HuH-7 (cell line): Measurements from ENCODE around the gene FEN1.
A peak's percentile ranks its signal among the peaks of the same experiment; 100 is the strongest.

Experiments
- DNase-seq: peaks from one replicate; pipeline ENCODE4 v3.0.0; 2011; ENCODE audit warnings: low spot score

FEN1 gene

DNA sequence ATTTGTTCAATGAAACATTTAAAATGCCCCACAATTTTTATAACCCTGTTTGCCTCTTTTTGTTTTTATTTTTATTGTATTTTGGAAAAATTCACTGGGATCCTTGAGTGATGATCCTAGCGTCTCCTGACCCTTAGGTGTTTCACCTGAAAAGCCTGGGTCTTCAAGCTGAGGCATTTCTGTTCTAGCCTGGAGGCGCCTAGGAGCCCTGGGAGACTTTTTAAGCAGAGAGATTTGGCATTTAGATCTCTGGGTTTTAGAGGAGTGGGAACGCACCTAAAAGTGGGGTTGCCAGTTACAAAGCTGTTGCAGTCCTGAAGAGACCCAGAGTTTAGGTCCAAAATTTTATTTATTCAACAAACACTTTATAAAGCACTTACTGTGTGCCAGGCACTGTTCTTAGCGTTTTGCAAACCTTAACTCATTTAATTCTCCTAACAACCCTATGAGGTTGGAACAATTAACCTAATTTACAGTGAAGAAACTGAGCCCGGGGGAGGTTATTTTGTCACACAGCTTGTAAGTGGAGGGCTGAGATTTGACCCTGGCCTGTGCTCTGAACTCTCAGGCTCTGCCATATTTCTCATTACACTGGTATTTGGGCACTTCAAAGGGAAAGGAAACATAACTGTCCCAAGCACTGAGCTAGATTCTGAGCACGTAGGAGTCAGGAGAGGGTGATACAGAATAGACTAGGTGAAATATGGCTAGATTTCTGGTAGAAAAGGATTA is 24.9 kb downstream of the FEN1 start:
- DNase-seq: no peak

DNA sequence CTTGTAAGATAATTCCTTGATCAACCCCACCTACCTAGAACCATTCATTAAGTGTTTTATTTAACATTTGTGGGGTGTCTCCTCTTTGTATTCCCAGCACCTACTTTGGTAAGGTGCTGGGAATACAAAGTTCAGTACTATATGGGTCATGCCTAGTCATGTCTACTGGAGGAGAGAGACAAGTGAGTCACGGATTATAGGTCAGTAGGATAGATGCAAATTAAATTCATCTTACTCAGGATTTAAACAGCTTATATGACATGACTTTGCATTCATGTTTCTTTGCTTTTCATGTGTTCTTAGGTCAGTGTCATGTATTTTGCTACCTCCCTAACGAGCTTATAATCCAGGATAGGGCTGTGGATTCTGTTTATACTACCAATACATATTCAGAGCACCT is 27.5 kb downstream of the FEN1 start:
- DNase-seq: no peak

DNA sequence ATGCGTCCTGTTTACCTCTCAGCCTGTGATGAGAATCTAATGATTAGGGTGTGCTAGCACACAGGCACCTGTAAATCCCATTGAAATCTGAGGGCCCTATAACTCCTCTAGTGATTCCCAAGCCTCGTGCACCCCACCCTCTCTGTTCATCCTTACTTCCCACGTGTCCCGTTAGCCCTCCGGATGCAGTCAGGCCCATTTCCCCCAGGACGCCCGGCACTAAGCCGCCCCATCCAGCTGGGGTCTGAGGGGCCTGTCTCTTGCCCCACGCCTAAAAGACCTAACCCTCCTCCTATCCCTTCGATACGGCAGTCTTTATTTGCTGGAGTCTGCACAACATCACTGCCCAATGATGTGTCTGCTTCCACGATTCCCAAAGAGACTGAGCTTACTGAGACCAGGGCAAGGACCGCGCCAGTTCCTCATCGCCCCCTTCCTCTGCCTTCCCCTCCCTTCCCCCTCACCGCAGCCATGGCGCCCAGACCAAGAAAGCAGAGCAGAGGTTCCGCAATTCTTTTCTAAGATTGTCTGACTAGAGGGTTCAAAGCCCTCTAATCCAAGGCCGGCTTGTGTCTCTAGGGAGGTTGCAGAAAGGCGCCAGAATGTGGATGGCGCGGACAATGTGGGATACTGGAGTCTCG is 34.3 kb downstream of the FEN1 start:
- no peak for DNase-seq

DNA sequence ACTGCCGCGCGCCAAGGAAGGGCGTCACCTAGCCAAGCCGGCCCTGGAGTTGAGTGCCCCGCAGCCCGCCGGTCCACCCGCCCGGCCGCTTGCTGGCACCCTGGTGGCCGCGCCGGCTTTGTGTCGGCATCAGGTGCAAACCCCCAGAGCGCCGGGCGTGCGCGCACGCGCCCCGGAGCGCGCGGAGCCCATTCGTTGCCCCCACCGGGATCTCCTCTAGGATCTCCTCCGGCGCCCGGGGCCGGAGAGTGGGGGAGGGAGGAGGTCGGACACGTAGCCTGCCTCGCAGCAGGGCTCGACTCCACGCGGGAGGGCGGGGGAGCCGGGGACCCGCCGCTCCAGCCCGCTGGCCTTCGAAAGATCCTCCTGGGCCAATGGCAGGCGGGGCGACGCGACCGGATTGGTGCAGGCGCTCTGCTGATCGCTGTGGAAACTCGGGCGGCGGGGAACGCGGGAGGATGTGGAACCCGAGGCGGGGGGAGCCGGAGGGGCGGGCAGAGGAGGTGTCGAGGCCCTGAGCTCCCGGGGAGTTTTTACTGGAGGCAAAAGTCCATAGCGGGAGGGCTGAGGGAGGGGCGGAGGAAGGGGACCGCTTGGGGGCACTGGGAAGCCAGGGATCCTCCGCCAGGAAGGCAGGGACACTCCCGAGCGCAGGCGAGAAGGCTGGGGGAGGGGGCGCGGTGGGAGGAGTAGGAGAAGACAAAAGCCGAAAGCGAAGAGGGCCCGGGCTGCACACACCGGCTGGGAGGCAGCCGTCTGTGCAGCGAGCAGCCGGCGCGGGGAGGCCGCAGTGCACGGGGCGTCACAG is 35.1 kb downstream of the FEN1 start, which contains the start of gene FADS2:
Gene FADS2, plus strand, starts transcription at position 730 of the 808 bp plus-strand sequence. CDS start 91 bp downstream, outside the sequence.
- peak; percentile 97 for DNase-seq

DNA sequence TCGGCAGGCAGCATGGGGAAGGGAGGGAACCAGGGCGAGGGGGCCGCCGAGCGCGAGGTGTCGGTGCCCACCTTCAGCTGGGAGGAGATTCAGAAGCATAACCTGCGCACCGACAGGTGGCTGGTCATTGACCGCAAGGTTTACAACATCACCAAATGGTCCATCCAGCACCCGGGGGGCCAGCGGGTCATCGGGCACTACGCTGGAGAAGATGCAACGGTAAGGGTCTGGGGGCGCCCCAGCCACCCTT is 35.6 kb downstream of the FEN1 start:
- no peak for DNase-seq

DNA sequence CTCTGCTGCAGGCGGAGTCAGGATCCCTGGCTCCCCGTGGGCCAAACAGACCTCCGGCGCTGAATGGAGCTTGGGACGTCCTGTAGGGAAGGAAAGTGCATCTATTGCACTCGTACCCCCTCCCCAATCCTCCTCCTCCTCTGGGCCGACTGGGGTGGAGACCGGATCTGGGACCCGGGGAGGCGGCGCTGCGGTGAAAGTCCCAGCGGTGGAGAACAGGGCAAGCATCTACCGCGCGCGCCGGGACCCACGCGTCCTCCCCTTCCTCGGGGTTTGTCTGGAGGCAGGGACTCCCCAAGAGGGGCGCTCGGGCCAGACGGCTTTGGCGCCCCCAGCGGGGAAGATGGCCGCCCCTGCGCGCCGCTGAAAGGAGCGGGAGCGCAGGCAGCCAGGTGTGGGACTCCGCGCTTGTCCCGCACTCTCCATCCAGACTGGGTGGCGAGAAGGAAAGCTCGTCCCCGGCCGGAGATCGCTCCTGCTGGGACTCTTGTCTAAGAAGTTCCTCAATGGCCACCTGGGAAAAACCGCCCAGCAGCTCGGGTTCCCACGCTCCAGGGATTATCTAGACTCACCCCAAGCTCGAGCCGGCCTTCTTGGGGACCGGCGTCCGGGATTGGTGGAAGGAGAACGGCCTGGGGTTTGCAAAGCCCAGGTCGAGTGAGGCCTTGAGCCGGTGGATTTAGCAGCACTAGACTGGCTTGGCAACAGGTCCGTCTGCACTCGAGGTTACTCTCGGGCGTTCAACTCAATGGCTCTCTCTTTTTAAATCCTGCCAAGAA is 36.1 kb downstream of the FEN1 start:
- DNase-seq: peak; percentile 82

DNA sequence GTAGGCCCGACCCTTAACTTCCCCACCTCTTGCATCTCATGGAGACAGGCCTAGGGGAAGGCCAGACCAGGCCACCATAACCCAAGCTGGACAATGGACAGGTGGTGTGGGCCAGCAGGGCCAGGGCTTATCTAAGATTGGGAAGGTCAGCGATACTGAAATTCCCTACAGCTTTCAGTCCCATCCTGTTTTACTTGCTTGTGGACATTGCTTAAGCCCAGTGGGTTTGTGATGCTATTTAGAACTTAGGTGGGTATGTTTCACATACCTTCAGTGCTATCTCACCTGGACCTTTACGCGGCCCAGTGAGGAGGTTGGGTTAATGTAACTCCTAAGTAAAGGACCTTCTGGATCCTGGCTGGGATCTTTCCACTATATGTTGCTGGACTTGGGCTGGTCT is 37.1 kb downstream of the FEN1 start:
- DNase-seq: no peak

DNA sequence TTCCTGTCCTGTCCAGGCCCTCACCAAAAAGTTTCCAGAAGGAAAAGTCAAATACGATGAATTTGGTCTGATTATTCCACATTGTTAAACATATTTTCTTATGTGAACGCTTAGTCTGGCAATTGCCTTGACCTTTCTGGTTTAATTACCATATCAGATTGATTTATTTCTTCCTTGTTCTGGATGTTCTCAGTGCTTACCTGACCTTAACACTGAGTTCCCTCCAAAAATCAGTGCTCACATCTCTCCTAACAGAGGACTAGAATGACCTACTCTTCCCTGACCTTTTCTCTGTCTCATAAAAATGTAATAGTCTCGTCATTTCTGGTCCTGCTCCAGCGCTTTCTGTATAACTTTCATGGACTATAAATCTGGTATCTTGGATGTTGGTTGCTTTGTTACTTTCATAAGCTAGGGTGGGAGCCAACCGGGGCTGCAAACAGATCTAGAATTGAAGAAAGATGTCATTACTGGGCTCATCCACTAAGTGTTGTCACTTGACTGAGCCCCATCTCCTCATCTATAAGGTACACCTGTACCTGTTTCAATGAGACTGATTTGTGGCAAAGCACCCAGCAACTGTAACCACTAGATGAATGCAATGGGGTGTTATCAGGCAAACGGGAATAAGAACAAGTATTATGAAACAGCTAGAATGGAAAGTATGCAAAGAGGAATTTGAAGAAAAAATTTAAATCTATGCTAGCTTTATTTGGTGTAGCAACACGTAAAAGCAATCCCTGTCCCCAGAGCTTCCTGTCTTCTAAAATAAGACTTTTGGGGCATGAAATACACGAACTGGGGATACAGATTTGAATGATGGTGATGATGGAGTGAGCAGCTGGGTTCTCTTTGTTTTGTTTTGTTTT is 37.8 kb downstream of the FEN1 start:
- DNase-seq: no peak

DNA sequence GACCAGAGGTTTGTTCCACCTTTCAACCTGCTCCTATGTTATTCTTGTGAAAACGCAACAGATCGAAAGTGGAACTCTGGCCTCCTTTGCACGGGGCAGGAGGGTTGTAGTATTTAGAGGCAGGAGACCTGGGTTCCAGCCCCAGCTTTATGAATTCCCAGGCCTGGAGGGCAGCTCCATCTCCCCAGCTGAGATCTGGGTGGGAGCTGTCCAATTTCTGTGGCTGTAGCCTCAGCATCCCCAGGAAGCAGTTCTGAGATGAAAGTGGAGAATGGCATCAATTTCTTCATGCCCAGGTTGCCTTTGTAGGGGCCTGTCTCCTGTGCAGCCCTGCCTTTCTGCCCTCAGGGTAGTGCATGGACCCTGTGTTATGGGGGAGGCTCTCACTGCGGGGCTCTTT is 39.5 kb downstream of the FEN1 start:
- no peak for DNase-seq

DNA sequence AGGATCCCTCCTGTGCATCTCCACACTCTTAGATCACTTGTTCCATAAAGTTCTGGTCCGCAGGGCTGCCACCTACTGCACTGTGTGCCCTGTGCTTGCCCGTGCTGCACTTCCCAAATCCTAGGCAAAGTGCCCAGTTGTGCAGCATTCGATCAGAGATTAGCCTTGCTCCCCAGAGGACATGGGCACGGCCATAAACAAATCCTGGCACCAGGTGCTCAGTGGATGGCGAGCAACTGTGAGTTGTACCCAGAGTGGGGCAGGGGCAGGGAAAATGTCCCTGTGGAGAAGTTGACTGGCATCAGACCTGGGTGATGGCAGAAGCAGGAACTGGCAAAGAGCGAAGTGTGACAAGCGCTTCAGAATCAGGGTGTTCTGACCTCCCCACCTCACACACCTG is 40.0 kb downstream of the FEN1 start:
- no peak for DNase-seq

DNA sequence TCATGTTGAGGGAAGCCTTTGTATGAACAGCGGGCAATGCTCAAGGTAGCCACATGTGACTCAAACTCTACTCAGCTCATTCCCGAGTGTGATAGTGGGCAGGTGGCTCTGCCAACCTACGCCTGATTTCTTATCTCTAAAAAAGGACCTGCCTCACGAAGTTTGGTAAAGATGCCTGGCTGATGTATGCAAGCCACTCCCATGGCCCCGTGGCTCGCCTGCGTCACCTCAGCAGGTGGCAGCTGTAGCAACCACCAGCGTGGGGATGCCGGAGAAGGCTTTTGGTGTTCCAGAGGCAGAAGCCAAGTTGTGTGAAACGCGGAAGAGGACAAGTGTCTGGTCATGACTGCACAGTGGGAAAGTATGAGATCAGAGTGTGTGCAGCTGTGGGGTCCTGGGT is 40.8 kb downstream of the FEN1 start:
- no peak for DNase-seq

DNA sequence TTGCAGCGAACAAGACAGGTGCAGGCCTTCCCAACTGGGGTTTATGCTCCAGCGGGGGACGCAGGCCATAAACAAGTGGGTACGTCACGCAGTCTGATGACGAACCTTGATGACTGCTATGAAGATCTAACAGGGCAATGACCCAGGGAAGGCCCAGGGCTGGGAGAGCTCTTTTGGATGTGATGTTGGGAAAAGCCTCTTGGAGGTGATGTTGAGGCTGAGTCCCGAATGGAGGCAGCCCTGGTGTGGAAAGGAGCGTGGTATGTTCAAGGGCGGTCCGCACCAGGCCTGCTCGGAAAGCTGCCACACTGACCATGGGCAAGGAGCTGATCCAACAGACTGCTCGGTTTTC is 41.2 kb downstream of the FEN1 start:
- no peak for DNase-seq

DNA sequence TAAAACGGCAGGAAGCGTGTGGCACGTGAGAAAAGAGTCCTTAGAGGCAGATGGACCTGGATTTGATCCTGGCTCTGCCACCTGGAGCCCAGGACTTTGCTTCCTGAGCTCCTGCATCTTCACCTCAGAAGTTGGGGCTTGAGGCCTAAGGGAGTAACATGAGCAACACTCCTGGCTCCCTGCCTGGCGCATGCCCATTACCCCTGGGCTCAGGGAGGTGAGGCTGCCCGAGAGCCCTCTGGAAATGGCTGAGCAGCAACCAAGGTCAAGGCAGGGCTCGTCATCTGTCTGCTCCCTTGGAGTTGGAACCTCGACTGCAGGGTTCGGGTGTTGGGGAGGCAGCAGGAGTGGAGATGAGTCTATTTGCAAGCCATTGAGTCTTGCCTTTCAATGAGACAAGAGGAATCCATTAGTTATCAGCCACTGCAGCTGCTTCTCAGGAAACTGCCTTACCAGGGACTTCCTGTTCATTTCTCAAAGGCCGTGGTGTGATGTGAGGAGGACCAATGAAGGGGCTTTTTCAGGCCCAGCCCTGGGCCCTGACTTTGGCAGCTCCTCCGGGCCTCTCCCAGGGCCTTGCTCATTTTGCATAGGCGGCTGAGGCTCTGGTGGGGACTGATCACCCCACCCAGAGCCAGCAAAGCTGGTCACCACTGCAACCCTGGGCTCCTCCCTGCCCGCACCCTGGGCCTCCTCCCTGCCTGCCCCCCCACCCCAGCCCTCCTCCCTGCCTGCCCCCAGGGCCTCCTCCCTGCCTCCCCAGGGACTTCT is 41.8 kb downstream of the FEN1 start:
- no peak for DNase-seq

DNA sequence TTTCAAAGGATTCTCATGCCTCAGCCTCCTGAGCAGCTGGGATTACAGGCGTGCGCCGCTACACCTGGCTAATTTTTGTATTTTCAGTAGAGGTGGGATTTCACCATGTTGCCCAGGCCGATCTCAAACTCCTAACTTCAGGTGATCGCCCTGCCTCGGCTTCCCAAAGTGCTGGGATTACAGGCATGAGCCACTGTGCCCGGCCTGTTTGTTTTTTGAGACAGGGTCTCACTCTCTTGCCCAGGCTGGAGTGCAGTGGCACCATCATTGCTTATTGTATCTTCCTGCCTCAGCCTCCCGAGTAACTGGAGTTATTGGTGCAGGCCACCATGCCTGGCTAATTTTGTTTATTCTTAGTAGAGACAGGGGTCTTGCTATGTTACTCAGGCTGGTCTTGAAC is 43.5 kb downstream of the FEN1 start:
- DNase-seq: no peak

DNA sequence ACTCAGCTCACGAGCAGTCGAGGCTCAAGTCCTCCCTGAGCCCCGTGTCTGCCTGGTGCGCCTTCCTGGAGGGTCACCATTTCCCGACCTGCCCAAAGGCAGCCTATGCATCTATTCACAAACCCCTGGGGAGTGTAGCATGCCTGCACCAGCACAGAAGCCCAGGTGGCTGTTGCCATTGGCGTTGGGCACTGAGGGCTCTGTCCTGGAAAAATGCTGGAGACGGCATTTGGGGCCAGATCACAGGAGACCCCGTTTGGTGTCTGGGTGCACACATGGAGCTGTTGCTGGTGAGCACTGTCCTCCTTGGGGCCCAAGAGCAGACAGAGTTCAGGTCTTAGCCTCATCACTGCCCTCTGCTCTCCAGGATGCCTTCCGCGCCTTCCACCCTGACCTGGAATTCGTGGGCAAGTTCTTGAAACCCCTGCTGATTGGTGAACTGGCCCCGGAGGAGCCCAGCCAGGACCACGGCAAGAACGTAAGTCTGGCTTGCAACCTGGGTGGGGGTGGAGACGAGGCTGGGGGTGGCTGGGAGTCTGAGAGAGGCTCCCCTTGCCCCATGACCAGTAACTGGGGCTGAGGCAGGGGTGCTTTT is 44.8 kb downstream of the FEN1 start:
- DNase-seq: no peak

DNA sequence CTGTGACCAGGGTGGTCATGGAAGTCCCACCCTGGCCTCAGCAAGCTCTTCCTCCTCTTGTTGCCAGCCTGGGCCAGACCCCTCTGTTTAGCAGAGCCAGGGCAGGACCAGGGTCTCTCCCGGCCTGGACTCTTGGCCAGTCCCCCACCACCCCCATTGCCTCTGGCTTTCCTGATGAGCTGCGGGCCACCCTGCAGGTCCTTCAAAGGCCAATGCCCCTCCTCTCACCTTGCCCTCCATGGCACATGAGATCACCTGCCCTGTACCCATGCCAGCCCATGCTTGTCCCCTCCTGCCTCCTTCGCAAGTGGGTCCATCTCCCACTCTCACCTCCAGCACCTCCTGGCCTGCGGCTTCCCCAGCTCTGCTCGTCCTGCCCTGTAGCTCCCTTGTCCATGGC is 45.8 kb downstream of the FEN1 start:
- DNase-seq: no peak

DNA sequence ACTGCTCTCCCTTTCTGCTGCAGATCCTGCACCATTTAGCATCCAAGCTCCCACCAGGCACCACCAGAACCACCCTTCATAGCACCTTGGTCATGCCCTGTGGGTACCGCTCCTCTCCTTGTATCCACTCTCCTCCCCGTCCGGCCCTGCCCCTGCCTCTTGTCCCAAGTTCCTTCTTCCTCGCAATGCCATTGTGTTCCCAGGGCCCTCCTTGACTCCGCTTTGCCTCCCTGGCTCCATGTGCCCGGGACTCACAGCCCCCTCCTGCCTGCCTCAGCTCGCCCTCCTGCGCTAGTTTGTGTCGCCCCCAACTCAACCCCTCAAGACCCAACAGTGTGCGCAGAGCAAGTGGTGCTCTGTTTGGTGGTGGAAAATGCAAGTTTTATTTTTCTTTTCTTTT is 46.2 kb downstream of the FEN1 start:
- DNase-seq: no peak

DNA sequence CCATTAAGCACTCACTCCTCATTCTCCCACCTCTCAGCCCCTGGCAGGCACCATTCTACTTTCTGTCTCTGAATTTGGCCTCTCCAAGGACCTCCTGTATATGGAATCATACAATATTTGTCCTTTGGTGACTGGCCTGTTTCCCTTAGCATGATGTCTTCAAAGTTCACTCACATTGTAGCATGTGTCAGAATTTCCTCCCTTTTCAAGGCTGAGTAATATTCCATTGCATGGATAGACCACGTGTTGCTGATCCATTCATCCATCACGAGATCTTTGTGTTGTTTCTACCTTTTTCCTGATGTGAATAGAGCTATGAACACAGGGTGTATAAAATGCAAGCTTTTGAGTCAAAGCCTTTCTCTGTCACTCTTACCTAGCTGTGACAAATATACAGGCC is 47.0 kb downstream of the FEN1 start:
- no peak for DNase-seq

DNA sequence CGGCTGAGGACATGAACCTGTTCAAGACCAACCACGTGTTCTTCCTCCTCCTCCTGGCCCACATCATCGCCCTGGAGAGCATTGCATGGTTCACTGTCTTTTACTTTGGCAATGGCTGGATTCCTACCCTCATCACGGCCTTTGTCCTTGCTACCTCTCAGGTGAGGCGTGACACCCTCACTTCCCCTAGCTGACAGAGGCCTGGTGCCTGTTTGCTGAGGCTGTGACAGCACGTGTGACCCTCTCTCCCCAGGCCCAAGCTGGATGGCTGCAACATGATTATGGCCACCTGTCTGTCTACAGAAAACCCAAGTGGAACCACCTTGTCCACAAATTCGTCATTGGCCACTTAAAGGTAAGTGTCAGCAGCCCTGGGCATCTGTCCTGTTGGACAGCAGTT is 47.7 kb downstream of the FEN1 start:
- no peak for DNase-seq
